GM18858 (cell line): ENCODE measurements around the gene PITPNM3.

Experiments used
- ATAC-seq: cut with Tn5 transposase; IDR thresholded peaks from one replicate; pipeline ENCODE4 v1.9.1; 2021; ENCODE audit not compliant: unreplicated experiment

Gene PITPNM3

GRCh38 chr17:6502871-6503509 lies 53.4 kb downstream of the PITPNM3 start:
- ATAC-seq = no peak

DNA sequence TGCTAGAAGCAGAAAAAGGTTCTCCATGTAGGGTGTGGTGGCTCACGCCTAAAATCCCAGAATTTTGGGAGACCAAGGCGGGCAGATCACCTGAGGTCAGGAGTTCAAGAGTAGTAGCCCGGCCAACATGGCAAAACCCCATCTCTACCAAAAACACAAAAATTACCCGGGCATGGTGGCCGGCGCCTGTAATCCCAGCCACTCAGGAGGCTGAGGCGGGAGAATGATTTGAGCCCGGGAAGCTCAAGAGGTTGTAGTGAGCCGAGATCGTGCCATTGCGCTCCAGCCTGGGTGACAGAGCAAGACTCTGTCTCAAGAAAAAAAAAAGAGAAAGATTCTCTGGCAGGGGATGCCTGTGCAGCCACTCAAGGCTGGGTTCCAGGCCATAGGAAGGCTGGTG lies 54.2 kb downstream of the PITPNM3 start:
- no peak for ATAC-seq

DNA sequence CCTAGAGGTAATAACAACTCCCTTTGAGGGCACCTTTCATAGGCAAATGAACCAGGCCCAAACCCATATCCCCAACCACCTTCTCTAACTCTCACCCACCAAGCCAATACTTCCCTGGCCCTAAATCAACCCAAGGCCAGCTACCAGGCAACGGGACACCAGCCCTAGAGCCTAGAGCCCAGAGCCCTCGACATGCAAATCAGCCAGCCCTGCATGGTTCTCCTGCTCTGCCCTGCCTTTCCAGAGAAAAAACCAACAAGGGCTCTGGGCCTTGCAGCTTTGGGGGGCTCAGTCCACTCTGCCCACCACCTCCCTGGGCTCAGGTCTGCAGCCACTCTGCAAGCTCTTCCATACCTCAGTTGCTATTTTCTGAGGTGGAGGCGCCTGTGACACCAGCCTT lies 55.0 kb downstream of the PITPNM3 start:
- no peak for ATAC-seq

- no peak for ATAC-seq
Observed at GRCh38 chr17:6498901-6499540, 57.3 kb downstream of the PITPNM3 start.

DNA sequence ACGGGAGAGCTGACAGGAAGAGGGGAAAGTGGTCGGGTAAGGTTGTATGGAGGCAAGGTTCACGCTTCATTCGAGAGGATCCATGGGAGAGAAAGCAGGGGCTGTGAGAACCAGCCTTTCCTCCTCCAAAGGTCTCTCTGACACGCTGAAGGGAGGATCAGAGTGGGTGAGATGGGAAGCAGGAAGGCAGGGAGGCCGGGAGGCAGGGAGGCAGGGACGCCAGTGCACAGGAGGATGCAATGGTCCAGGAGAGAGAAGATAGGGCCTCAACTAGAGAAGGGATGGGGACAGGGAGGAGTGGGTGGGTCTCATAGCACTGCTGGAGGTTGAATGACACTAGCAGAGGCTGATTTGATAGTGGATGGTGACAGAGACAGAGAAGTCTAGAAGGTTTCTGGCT lies 58.0 kb downstream of the PITPNM3 start:
- ATAC-seq = no peak

DNA sequence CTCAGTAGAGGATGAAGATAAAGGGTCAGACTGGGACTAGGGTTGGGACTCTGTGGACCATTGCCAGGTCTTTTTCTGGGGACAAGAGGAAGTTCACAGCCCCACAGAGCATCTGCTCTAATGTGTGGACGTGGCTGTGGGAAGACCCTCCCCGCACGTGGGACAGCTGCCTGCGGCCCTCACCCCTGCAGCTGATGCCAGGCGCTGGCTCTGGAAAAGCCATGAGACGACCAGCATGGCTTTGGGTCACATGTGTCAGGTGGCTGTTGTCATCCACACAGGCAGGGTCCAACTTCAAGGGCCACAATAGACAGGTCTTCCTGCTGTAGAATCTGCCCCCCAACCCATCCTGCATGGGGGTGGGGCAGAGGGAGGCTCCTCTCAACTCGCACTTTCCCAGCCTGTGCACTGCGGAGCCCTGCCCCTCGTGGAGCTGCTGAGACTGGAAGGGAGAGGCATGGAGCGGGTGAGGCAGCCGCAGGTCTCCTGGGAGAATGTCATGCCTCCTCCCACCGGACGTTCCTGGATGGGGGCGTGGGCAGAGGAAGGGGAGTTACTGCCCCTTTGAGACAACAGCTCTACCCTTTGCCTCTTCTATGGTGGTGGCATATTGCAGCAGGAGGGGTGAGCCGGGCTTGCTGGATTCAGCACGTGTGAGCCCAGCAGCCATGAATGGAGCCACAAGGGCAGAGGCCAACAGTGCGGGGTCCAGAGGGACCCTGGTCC lies 58.7 kb downstream of the PITPNM3 start:
- no peak for ATAC-seq

DNA sequence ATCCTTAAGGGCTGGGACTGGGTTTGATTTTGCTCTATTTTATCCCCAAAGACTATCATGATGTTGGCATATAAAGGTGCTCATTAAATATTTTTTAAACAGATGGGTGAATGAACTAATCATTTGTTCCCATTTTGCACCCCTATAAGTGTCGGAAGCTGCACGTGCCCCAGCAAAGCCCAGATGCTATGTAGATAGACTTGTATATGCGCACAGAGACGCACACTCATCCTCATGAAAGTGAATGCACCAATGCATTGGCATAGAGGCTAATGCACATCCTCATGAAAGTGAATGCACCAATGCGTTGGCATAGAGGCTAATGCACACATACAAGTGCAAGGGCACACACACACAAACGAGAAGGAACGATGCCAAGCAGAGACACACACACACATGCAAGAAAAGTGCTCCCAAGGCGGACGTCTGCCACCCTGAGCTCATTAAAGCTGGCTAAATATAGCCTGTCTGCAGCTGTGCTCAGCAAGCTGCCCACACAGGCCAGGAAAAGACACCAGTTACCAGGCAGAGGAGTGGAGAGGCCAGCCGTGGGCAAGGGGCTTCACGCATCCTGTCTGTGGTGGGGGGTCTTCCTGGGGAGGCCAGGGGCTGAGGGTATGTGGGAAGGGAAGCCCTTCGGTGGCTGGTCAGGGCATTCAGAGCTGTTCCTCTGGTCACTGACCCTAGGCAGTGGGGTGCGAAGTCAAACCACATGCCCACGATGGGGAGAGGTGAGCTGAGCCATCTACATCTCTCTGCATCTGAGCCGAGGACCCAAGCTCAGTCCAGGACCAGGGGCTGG lies 59.5 kb downstream of the PITPNM3 start:
- ATAC-seq = no peak

DNA sequence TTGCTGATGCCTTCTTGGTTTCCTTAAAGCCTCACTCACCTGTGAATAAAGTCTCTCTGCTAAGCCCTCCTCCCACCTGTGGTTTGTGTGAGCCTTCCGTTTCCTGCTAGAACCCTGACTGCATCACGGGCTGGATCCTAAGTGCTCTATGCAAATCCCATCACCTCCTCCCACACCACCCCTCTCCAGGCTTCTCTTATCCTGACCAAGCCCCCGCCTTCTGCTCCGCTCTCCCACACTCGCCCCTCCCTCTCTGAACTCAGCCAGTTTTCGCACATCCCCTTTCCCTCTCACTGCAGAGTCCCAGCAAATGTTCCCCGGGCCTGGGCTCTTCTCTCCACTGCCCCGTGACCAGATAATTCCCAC lies 60.3 kb downstream of the PITPNM3 start:
- ATAC-seq = no peak

GRCh38 chr17:6495450-6496115 lies 60.8 kb downstream of the PITPNM3 start:
- ATAC-seq = no peak

- ATAC-seq = no peak
Observed at GRCh38 chr17:6494239-6494941, 62.0 kb downstream of the PITPNM3 start.

DNA sequence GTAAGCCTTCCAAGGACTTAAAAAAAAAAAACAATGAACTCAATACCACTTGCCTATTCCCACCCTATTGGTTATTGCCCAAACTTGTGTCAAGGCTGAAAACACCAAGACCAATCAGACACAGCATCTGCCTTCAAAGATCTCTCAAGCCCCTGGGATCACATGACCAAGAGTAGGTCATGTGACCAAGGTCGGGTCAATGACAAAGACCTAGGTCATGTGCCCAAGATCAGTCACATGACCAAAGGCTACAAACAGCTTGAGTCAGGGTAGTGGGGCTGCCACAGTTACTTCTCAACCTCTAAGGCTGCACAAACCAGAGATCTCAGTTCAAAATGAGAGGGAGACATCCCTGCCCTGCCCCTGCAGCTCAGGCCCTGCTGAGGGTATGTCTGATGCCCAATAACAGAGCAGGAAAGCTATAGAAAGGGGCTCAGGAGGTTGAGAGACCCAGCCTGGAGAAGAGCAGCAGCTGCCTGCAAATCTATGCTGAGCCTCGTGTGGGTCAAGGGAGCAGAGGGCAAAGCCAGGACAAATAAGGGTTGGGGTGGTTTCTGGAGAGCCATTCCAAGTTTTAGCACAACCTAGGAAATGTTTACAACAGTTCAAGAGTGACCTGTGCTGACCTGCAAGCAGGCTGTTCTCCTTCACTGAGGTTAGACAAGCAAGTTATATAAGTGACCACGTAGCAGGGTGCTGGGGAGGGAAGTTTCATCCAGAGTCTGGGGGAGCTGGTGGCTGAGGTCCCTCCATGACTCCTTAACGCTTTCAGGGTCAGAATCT lies 63.3 kb downstream of the PITPNM3 start:
- no peak for ATAC-seq

DNA sequence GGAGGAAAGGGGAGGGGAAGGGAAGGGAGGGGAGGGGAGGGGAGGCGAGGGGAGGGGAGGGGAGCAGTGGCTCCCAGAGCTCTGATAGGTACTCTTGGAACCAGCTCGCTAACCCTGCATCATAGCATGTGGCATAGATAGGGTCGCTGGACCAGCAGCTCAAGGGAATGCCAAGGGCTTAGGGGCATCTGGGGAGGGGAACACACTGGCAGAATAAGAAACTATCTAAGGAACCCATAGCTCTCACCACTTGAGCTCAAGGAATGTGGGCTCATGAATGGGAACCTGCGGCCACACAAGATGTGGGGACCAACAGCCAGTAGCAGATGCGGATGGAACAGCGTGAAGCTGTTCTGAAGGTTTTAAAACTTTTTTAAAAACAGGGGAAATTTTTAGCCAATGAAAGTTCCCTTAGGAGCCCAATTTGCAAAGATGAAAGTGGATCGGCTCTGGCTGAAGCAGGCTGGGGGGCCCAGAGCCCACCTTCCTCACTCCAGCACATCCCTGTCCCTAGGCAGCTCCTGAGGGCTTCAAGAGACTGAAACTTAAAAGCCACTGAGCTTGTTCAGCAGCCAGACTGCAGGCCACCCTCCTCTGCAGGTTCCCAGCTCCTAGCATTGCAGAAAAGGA lies 65.2 kb downstream of the PITPNM3 start:
- no peak for ATAC-seq

GRCh38 chr17:6489016-6489550 lies 67.3 kb downstream of the PITPNM3 start:
- ATAC-seq = no peak

DNA sequence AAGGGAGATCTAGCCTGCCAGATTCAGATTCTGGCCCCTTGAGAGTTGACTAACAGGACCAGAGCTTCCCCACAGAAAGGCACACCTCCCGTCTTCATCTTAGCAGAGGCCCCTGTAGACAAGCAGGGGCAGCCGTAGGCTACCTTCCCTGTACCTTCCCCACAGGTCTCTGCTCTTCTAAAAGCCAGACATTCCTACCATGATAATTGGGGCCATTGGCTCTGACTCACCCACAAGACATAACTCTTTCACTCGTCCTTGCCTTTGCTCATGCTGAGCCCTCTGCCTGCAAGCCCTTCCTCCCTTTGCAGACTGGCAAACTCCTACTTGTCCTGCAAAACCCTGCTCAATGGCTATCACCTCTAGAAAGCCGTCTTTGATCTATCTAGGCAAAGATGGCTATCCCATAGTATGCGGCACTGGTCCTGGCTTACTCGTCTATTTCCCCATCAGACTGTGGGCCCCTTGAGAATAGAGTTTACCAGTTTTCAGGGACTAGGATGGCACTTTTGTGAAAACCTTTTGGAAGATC lies 68.3 kb downstream of the PITPNM3 start:
- ATAC-seq = no peak

- no peak for ATAC-seq
Observed at GRCh38 chr17:6487251-6488007, 68.9 kb downstream of the PITPNM3 start.

DNA sequence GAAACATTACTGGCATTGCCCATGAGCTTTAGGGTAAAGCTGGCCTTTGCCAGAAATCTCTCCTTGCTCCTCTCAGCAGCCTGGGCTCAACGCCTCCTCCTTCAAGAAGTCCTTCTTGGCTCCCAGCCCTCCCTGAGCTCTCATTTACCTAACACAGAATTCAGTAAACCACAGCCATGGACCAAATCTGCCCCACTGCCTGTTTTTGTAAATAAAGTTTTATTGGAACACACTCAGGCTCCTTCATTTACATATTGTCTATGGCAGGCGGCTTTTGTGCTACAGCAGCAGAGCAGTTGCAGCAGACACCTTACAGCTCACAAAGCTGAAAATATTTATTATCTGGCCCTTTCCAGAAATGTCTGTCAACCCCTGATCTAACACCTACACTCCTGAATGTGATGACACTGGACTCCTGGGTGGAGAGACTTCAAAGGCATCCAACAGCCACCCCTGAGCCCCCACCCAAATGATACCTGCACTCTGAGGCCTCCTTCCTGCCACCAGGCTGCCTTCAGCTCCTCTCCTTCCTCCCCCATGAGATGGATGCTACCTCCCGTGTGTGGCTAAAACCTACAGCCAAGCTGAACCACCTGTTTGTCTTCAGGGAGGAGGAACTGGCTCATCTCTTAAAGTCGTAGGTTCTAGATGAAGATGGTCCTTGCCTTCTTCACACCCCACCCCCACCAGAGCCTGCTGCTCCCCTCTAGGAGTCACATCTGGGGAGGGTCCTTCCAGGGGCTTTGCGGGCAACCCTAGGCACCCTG lies 70.5 kb downstream of the PITPNM3 start:
- ATAC-seq = no peak

DNA sequence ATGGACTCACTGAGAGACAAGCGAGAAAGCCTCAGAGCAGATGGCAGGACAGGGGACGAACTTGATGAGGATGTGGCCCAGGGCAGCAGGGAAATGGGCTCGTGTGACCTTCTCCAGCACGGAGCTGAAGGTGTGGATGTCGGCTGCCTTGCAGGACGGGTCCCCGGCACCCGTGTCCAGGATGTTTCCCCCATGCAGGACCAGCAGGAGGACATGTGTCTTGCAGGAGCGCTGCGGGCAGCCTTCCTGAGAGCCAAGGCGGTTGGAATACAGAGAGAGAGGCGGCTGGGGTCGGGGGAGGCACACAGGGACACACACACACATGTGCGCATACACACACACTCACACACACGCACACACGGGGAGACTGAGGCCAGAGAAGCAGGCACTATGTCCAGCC lies 72.8 kb downstream of the PITPNM3 start:
- ATAC-seq = no peak
